SK-N-DZ (cell line): ENCODE data around the gene ITPKB.

ENCODE experiments used
- DNase-seq: peaks from one replicate; pipeline ENCODE4 v3.0.0-alpha.2; 2015; ENCODE audit warnings: low spot score

Gene ITPKB

DNA sequence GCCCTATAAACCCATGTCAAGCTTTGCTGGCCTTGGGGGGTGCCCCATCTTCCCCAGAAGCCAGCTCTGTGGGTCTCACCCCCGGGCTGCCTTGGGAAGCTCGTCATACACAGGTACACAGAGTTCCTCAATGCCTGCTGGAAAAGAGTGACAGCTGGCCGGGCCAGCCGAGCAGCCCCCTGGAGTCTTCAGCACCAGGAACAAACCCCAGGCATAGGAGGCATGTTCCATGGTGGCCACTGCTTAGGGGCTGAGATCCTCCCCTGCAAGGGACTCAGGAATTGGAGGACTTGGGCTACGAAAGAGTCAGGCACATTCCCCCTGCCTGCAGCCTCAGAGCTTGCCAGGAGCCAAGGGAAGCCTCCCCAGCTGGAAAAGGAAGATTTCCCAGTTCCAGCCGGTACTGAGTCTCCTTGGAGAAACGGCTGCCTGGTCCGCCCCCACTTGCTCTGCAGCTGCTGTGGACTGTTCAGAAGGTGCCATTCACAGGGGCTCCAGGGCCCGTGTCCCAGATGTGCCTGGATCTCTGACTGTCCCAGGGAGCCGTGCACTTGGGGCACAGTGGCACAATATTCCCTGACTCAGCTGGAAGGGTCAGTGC, 101.0 kb downstream of the ITPKB start:
- DNase-seq = no peak

DNA sequence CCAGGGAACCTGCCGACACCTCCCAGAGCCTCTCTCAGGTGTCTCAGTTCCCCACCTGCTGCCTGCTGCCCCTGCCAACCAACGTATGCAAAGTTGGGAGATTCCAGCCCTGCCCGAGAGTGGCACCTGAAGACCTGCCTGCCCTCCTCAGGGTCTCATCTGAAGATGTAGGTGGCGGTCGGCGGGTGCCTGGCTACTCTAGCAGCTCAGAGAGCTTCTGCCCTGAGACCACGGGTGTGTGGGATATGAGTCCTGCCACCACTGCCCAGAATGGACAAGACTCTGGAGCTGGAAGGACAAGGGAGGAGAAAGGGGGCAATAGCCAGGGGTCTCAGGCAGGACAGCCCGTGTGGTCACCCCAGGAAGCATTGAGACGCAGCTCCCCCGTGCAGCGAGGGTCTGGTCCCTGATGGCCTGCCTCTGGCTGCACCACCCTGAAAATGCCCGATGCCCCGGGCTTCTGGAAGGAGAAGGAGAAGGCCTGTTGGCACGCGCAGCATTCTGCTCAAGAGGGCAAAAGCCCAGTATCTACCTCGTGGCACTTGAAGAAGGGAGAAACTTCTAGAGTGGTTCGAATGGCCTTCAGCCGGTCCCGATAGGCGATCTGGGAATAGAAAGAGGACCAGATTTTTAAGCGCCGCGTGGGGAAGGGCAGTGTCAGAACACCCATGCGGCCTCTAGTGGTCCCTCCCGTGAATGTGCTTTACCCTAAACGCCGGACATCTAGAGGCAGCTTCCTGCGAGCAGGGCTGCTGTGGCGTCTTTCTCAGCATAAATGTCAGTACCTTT, 101.7 kb downstream of the ITPKB start:
- DNase-seq = peak; percentile 30

DNA sequence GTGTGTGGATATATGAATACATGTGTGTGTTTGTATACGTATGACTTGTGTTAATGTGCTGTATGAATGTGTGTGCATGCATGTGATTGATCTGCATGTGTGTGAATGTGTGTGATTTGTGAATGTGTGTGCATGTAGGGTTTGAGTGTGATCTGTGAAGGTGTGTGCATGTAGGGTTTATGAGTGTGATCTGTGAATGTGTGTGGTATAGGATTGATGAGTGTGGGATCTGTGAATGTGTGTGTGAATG, 102.3 kb downstream of the ITPKB start:
- no peak for DNase-seq

DNA sequence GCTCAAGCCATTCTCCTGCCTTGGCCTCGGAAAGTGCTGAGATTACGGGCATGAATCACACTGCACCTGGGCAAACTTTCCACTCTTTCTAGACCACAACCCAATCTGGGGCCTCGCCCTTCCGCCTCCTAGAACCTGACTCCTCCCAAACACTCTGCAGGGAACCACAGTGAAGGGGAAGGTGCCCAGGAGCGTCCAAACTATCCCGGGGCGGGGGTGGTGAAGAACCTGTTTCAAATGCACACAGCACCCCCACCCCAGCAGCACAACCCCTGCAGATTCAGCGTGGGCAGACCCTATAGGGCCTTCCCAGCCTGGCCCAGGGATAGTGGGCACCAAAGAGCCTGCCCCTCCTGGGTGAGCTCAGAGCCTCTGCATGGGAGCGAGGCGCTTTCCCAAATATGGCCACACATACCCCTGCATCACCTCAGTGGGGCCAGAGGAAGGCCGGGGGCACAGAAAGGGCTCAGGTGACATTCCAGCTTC, 103.6 kb downstream of the ITPKB start:
- DNase-seq = no peak

DNA sequence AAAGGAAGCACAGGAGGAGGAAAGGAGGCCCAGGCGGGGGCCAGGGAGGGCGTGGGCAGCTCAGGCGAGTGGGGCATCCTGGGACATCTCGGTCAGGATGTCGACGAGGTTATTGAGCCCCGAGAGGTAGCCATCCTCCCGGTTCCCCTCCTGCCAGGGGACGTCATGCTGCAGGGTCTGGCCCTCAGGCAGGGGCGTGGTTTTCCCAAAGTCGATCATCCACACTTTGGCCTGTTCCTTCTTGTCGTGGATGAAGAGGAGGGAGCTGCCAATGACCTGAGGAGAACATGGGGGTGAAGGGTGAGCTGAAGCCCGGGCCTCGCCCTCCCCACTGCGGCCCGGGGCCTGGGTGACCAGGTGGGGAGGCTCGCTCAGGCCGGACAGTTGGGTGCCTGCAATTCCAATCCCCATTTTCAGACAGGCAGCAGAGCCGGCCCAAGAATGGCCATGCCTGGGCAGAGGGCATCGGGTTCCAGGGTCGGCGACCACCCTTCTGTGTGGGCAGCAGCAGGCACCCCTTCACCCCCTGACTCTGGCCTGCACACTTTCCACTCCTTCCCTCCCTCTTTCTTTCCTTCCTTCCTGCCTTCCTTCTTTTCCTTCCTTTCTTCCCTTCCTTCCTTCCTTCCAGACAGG, 104.4 kb downstream of the ITPKB start:
- no peak for DNase-seq

DNA sequence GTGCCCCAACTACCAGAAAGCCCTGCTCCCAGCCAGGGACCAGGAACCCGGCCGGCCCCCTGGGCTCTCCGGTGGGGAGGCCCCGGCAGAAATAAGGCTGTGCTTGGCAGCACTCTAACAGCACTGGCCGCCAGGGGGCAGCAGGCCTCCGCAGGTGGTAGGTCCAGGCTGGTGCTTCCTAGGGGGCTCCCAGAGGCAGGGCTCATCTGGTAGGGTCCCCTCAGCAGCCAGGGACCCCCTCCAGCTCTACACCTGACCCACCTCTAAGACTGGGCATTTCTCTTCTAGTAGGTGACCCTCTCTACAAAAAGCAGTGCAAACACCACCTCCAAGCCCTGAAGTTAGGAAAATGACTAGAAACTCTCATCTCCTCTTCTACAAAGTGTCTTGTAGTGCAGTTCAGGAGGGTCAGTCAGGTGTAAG, 104.9 kb downstream of the ITPKB start:
- DNase-seq = peak; percentile 52

DNA sequence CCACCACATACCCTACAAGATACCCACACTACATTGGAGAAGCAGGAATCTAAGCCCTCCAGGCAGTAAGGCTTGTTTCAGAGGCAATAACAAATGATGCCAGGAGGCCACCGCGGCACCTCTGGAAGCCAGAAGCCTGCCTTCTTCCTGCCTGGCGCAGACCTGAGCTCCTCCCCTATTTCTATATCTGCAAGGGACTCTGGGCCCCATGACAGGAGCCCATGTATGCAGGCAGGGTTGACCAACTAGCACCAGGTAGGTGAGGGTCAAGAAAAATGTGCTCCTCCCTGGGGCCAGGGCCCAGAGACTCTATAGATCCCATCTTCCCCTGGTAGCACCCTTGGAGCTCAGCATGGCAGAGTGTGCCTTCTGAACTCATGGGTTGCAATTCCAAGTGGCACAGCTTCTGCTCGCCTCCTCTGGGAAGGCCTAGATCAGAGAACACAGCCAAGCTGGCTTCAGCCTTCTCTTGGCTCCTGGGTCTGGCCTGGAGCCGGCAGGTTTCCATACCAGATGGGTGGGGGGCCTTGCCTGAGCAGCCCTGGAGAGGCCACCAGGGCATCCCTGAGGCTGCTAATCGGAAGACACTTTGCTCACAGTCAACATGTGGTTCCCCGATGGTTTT, 105.4 kb downstream of the ITPKB start:
- DNase-seq = no peak

DNA sequence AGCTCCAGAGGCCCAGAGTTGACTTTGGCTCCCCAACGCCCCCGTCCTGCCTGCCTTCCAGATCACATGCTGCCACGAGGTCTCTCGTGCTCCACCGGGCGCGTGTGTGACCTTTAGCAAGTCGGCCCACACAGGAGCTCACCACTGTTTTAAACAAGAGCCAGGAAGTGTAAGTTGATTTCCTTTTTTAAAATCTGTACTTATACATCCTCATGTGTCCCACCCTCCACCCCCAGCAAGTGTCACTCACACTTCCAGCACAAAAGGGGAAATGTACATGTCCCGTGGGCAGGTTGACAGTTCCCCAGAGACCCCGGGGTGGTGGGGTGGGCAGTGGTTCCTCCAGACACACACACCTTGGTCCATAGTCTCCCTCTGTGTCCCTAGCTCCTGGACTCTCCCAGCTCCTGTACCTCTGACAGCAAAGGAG, 106.1 kb downstream of the ITPKB start:
- no peak for DNase-seq

DNA sequence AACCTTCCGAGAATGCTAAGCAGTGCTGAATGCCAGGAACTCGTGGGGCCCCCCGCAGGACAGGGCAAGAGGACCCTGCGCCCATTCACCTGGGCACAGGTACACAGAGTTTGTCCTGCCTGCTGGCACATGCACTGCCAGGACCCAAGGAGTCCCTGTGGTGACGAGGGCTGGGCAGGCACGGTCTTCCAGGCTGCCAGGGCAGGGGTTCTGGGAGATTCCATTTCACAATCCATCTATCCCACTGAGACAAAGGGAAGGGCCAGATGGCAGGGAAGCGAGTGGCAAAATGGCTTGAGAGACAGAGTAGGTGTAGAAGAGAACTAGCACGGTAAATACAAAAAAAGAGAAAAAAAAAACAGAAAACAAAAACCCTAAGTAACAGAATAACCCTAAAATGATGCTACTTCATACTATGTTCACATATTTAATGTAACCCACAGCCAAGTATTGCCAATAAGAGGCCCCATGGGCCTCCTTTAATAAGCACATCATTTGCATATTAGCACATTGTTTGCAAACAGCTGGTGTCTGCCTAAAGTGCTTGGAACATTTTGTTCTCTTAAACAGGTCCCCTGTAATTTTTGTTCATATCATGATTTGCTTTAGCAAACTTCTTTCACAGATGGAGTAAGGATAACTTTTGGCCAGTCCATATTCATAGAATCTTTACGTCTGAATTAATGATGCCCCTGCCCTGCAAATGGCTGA, 106.8 kb downstream of the ITPKB start:
- DNase-seq = no peak

DNA sequence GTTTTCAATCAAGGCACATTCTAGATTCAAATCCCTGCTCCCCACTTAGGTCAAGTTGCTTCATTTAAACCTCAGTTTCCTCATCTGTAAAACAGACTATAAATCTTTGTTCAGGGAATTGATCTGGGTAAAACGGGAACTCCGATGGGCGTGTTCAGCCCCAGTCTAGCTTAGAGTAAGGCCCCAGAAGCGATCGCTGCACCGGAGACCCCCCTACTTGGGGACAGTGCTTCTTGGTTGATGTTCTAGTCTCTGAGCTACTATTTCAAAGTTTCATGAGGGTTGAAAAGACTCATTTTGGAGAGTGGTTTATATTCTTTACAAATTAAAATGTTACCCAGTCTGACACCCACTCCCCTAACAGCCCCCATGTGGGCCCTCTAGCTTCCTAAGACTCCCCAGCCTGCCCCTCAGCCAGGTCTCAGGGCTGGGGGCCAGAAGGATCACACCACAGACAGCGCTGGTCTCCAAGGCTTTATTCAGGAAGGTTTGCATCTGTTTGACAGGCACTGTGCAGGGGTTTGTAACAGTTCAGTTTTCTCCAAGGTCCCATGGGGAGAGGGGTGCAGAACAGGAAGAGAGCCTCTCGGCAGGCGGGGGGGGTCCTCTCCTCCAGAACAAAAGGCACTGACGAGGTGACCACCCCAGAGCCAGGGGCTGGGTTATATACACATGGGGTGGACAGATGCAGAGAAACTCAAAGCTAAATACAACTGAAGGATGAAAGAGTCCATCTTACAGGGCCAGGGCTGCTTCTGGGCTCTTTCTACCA, 107.7 kb downstream of the ITPKB start:
- DNase-seq = no peak

DNA sequence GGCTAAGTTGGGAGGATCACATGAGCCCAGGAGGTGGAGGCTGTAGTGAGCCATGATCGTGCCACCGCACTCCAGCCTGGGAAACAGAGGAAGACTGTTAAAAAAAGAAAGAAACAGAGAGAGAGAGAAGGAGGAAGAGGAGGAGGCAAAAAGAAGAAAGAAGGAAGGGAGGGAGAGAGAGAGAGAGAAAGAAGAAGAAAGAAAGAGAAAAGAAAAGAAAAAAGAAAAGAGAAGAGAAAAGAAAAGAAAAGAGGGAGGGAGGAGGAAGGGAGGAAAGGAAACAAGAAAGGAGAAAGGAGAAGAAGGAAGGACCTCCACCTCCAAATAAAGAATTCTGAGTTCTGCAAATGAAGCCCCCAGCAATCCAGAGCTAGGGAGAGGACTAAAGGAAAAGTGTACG, 108.5 kb downstream of the ITPKB start:
- no peak for DNase-seq

DNA sequence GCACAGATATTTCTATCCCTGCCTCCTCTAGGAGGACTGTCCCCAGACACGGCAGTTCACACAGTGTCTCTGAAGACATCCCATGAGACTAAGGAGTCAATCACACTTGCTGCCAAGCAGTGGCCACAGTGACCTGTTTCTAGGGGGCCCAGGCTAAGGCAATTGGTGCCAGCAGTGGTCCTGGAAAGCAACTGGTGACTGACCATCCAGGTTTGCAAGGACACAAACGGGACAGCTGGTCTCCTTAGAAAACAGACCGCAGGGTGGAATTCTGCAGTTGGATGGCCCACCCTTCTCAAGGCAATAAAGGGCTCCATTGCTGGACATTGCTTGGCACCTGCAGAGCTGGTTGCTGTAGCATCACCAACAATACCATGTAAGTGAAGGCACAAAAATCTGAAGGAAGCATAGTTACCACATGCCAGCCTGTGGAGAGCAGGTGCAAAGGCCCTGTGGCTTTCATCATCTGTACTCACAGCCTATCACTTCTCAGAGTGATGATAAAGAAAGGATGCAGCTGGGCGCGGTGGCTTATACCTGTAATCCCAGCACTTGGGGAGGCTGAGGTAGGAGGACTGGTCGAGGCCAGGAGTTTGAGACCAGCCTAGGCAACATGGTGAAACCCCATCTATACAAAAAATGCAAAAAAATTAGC, 109.1 kb downstream of the ITPKB start:
- DNase-seq = no peak

DNA sequence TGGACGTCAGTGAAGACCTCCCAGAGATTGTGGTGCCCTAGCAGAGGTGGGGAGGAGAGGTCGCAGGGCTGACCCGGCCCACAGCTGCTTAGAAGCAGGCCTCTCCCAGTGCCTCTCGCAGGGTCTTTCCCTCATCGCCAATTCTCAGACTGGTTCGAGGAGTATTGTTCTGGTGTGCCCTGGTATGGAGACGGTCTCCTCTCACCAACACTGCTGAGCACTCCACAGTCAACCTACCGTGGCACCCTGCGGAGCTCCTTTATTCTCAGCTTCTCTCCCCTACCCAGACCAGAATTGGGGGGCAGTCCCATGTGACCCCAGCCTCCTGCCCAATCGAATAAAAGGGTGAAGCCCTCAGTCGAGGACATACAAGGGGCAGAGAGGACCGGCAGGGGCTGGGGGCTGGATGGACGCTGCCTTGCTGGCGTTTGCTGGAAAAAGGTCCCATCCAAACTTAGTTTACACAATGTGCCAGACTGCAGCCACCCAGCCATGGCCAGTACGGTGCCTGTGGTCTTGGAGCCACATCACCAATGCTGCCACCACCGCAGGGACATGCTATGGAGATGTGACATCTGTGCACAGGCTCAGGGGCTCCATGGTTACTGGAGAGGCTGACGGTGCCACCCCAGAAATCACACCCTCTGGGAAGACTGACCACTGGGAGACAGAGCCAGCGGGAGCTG, 109.7 kb downstream of the ITPKB start:
- DNase-seq = no peak

DNA sequence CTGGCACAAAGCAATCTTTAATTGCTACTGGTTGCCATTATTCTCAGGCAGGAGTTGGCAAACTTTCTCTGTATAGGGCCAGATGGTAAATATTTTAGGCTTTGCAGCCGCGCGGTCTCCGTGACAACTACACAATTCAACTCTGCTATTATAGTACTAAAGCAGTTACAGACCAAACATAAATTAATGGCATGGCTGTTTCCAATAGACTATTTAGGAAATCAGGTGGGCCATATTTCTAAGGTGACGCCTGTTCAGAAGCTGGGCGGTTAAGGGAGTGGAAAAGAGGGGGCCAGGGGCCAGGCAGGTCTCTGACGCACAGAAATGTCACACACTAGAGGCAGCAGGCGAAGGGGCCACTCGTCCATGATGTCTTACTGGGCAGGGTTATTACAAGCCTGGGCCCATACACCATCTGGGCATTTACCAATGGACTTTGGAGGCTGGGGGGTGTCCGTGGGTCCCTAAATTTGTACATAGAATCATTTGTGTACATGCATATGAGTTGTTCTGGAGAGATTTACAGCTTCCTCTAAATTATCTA, 110.4 kb downstream of the ITPKB start:
- no peak for DNase-seq

DNA sequence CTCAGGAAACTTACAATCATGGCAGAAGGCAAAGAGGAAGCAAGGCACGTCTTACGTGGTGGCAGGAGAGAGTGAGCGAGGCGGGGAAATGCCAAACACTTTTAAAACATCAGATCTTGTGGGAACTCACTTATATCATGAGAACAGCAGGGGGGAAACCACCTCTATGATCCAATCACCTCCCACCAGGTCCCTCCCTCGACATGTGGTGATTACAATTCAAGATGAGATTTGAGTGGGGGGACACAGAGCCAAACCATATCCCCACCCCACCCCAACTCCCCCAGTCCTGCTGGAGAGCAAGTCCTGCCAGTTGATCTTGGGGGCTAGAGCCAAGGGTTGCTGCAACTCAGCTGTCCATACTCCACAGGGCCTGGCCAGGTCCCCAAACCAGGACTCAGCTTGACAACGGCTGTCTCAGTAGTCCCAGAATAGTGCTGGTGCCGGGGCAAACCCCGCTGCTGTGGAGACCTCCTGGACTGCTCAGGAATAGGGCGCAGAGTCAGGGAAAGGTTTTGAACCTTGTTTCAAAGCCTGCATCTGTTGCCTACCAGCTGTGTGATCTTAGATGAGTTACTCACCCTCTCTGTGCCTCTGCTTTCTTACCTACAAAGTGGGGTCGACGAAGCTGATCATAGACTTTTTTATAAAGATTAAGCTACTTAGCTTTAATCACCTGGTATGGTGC, 111.0 kb downstream of the ITPKB start:
- no peak for DNase-seq

DNA sequence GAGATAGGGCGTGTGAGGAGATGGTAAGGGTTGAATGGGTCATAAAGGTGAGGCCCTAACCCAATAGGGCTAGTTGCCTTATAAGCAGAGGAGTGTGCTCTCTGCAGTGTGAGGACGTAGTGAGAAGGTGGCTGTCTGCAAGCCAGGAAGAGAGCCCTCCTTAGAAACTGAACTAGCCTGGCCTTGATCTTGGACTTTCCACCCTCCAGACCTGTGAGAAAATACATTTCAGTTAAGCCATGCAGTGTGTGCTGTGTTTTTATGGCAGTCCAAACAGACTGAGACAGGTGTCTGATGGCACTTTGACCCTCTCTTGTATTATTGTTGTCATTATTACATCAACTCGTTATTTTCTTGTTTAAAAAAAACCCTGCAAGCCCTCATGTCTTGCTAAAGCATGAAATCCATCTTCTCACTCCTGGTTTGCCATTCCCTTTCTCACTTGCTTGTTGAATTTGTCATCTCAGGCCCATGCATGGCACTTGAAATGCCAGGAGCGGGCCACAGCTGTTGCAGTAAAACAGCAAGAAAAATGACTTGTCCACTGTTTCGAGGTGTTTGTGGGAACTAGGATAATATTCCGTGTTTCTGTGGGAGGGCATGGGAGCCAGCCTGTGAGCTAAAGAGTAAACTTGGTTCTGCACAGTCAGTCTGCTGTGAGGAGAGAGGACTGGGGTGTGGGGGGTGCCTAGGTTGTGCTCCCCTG, 111.9 kb downstream of the ITPKB start:
- DNase-seq = no peak

DNA sequence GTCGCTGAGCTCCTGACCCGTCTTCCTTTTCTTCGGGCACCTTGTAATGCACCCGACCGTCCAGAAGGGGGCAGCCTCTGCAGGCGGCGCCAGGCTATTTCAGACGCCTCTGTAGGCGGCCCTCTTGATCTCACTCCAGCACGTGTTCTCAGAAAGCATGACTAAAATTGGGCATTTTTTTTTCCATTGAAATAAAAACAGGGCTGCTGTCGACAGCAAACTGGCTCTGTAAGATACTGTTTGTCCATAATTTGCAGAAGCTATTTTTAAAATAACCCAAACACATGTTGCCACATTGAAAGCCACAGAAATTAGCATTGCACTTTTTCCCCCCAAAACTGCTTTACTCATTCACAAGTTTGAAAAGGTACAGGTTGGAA, 112.5 kb downstream of the ITPKB start:
- no peak for DNase-seq

DNA sequence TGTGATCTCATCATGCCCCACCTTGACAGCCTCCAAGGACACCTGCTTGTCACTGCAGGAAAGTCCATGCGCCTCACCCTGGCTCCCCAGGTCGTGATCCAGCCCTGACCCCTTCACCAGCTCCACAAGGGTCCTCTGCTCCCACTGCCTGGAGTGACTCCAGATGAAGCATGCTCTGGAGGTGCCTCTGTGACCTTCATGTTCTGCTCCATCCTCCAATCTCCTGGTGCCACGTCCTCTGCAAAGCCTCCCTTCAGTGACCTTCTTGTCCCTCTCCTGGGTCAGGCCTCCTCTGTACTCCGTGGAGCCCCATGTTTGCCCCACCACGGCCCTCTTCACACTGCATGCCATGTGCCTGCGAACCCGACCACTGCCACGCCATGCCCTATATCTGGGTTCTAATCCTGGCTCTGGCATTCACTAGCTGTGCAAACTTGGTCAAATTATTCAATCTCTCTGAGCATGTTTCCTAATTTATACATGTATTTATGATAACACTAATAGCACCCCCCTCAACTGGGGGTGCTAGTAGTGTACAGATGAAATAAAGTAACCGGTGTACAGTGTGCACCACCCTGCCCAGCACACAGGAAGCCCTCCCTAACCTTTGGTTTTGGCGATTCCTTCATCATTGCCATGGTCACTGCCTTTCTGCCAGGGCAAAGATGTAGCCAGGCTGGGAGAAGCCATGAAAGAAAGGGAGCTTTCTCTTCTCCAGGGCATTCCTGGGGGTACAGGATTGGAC, 113.1 kb downstream of the ITPKB start:
- DNase-seq = no peak
